Endodermal cell (in vitro differentiated cells): ENCODE results near the gene TF. TPM values are rescaled to one million over a fixed set of nuclear protein-coding genes. Genes with fewer than 3 reads are reported as not detected.

Experiments used
- DNase-seq: peaks from one replicate; pipeline ENCODE4 v3.0.0-alpha.2; 2017
- H3K27ac ChIP-seq: 2 replicates; pipeline ENCODE4 v1.5.1; 2013; ENCODE audit warnings: mild to moderate bottlenecking, low read depth, low read length, moderate library complexity
- H3K27me3 ChIP-seq: 2 replicates; pipeline ENCODE4 v1.6.1; 2013; ENCODE audit warnings: mild to moderate bottlenecking, low read length, moderate library complexity; ENCODE audit not compliant: insufficient read depth, control insufficient read depth, poor library complexity, severe bottlenecking
- H3K36me3 ChIP-seq: 2 replicates; pipeline ENCODE4 v1.7.0; 2013; ENCODE audit warnings: mild to moderate bottlenecking, low read length, moderate library complexity; ENCODE audit not compliant: control insufficient read depth, insufficient read depth
- H3K4me1 ChIP-seq: one replicate; pipeline ENCODE4 v1.7.0; 2013; ENCODE audit warnings: low read length; ENCODE audit not compliant: control insufficient read depth, insufficient read depth
- H3K4me3 ChIP-seq: 2 replicates; pipeline ENCODE4 v1.5.1; 2013; ENCODE audit warnings: mild to moderate bottlenecking, low read length, moderate library complexity
- H3K9ac ChIP-seq: 2 replicates; pipeline ENCODE4 v1.6.1; 2013; ENCODE audit warnings: mild to moderate bottlenecking, low read length, moderate library complexity; ENCODE audit not compliant: poor library complexity, severe bottlenecking; ENCODE audit errors: extremely low read depth
- H3K9me3 ChIP-seq: 2 replicates; pipeline ENCODE4 v1.6.1; 2013; ENCODE audit warnings: mild to moderate bottlenecking, low read length, moderate library complexity; ENCODE audit not compliant: control insufficient read depth
- H3K27ac Mint-ChIP-seq: 2 replicates; pipeline ENCODE4 v1.8.0; 2020; ENCODE audit warnings: mixed read lengths
- H3K27me3 Mint-ChIP-seq: 2 replicates; pipeline ENCODE4 v1.8.0; 2021; ENCODE audit warnings: mild to moderate bottlenecking, mixed read lengths; ENCODE audit not compliant: insufficient read depth
- H3K36me3 Mint-ChIP-seq: 2 replicates; pipeline ENCODE4 v1.8.0; 2020; ENCODE audit warnings: low read depth, mixed read lengths
- H3K4me1 Mint-ChIP-seq: 2 replicates; pipeline ENCODE4 v1.8.0; 2020; ENCODE audit warnings: mixed read lengths
- H3K4me3 Mint-ChIP-seq: 2 replicates; pipeline ENCODE4 v1.8.0; 2020; ENCODE audit warnings: mild to moderate bottlenecking, moderate library complexity, mixed read lengths
- H3K9me3 Mint-ChIP-seq: 2 replicates; pipeline ENCODE4 v1.8.0; 2020; ENCODE audit warnings: mild to moderate bottlenecking, mixed read lengths
- CTCF ChIP-seq: fragments of 200-600 bp; sonication (generic); conservative IDR thresholded peaks from 2 replicates; pipeline ENCODE4 v1.5.0; 2021; ENCODE audit warnings: antibody characterized with exemption, mild to moderate bottlenecking
- WGBS, 2 experiments: methylation state at CpG; one replicate each; pipeline versions ENCODE4 v1.1.5 to v1.1.7; 2013; ENCODE audit warnings: missing lambda C conversion rate in 2 of 2, mixed read lengths in 1 of 2; ENCODE audit not compliant: insufficient coverage in 1 of 2, insufficient read length in 1 of 2; 5-methylcytosine and 5-hydroxymethylcytosine counted together
- total RNA-seq, 2 donors: library from RNA; stranded (reverse); fragmentation: NEBNext Ultra II Directional in 1 of 2; extraction: Animal tissue kit (Norgen Biotek cat#: 25700) in 1 of 2; gene quantifications; 2 replicates in 1 of 2; 3 replicates in 1 of 2; pipeline ENCODE4 v1.2.1, GENCODE V29; 2021

TF gene
- total RNA-seq, 2 donors from 2014 or later = 0.40 to 3.0 TPM

GRCh38 chr3:133841196-133841595 lies 95.0 kb downstream of the TF start:
- no peak overlapping the region for H3K27ac ChIP-seq
- no peaks in the 10 kb centered on the region for H3K36me3 Mint-ChIP-seq
- no peaks in the 10 kb centered on the region for H3K4me1 ChIP-seq
- H3K27me3 ChIP-seq = no peaks in the 10 kb centered on the region
- peaks cover 9% of the 10 kb centered on the region for H3K27me3 Mint-ChIP-seq
- H3K36me3 ChIP-seq = no peaks in the 10 kb centered on the region
- WGBS, 2 experiments = 89 to 95% methylated on average over 3 to 8 of the region's 8 CpGs
- H3K4me3 Mint-ChIP-seq = no peak overlapping the region
- no peak overlapping the region for H3K27ac Mint-ChIP-seq
- H3K4me3 ChIP-seq = no peak overlapping the region
- DNase-seq = no peak
- H3K4me1 Mint-ChIP-seq = peaks cover 6% of the 10 kb centered on the region
- H3K9me3 Mint-ChIP-seq = no peaks in the 10 kb centered on the region
- no peaks in the 10 kb centered on the region for H3K9me3 ChIP-seq
- TF ChIP-seq CTCF = no peak
- no peak overlapping the region for H3K9ac ChIP-seq

- Mint-ChIP-seq H3K36me3 (no peaks in the 10 kb centered on the region), H3K9me3 (no peaks in the 10 kb centered on the region), H3K27me3 (peaks cover 14% of the 10 kb centered on the region), H3K27ac (no peak overlapping the region), H3K4me1 (peaks cover 6% of the 10 kb centered on the region), H3K4me3 (no peak overlapping the region)
- Histone ChIP-seq H3K27me3 (peaks cover 8% of the 10 kb centered on the region), H3K36me3 (no peaks in the 10 kb centered on the region), H3K4me3 (no peak overlapping the region), H3K9ac (no peak overlapping the region), H3K4me1 (no peaks in the 10 kb centered on the region), H3K27ac (no peak overlapping the region), H3K9me3 (no peaks in the 10 kb centered on the region)
- no peak for TF ChIP-seq CTCF
- no peak for DNase-seq
- WGBS, 2 experiments = 91 to 92% methylated on average over 2 to 4 of the region's 4 CpGs
These were observed 96.0 kb downstream of the TF start for GRCh38 chr3:133842158-133842557.

GRCh38 chr3:133843634-133844033 lies 97.4 kb downstream of the TF start:
- H3K36me3 Mint-ChIP-seq = no peaks in the 10 kb centered on the region
- peaks cover 18% of the 10 kb centered on the region for H3K27me3 ChIP-seq
- peaks cover 24% of the 10 kb centered on the region for H3K27me3 Mint-ChIP-seq
- DNase-seq = no peak
- no peak overlapping the region for H3K4me3 Mint-ChIP-seq
- no peaks in the 10 kb centered on the region for H3K9me3 Mint-ChIP-seq
- no peak overlapping the region for H3K27ac ChIP-seq
- no peak for TF ChIP-seq CTCF
- 92 to 93% methylated on average over 2 to 7 of the region's 7 CpGs for WGBS, 2 experiments
- no peak overlapping the region for H3K4me3 ChIP-seq
- no peak overlapping the region for H3K27ac Mint-ChIP-seq
- no peaks in the 10 kb centered on the region for H3K9me3 ChIP-seq
- H3K4me1 ChIP-seq = no peaks in the 10 kb centered on the region
- peaks cover 6% of the 10 kb centered on the region for H3K4me1 Mint-ChIP-seq
- no peaks in the 10 kb centered on the region for H3K36me3 ChIP-seq
- H3K9ac ChIP-seq = no peak overlapping the region
